Activated naive CD4-positive, alpha-beta T cell treated with anti-CD3 and anti-CD28 coated beads, Interleukin-2, amount 50 U/mL, for 72 hours (primary cell): Measurements from ENCODE around the gene SHKBP1. TPM values are rescaled to one million over a fixed set of nuclear protein-coding genes. Genes with fewer than 3 reads are reported as not detected.
A peak's percentile ranks its signal among the peaks of the same experiment; 100 is the strongest.
"Not testable (repeated sequence)": the region's sequence is repeated elsewhere in the genome, so short reads cannot be mapped to it uniquely, and the experiment has no call there.

Experiments
- ATAC-seq, 2 donors: fragments of 150-1000 bp; cut with Tn5 transposase; 2 replicates each; pipeline ENCODE4 v1.10.0; 2021; ENCODE audit warnings: mild to moderate bottlenecking in 2 of 2, moderate library complexity in 2 of 2
- DNase-seq, 2 donors: peaks; one replicate each; pipeline ENCODE4 v3.0.0; 2021 to 2022; ENCODE audit warnings: low spot score in 2 of 2
- H3K27ac Mint-ChIP-seq, 2 donors: one replicate each; pipeline ENCODE4 v1.8.0; 2022; ENCODE audit warnings: mild to moderate bottlenecking in 2 of 2, mixed read lengths in 2 of 2
- H3K36me3 Mint-ChIP-seq, 2 donors: one replicate each; pipeline ENCODE4 v1.8.0; 2022; ENCODE audit warnings: mixed read lengths in 2 of 2
- H3K9me3 Mint-ChIP-seq, 2 donors: one replicate each; pipeline ENCODE4 v1.8.0; 2022; ENCODE audit warnings: mixed read lengths in 2 of 2
- total RNA-seq, 2 donors: library from RNA; stranded (reverse); gene quantifications; one replicate each; pipeline ENCODE4 v1.2.3, GENCODE V29; 2022

The SHKBP1 gene
- total RNA-seq, 2 donors from 2014 or later: 108 to 173 TPM

DNA sequence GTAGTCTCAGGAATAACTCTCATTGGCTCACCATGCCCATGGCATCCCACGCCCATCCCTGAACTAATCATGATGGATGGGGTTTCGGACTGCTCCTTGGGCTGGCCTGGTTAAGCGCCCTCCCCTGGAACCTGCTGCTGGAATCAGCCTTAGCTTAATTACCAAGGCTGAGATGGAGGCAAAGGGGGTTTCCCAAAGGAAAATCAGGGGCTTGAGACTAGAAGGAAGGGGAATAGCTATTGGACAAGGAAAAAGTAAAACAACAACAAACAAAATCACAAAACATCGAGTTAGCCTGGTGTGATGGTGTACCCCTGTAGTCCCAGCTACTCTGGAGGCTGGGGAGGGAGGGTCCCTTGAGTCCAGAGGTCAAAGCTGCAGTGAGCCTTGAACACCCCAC lies 25.7 kb upstream of the SHKBP1 start:
- H3K36me3 Mint-ChIP-seq: peaks cover 0 to 4% of the 10 kb centered on the region in 2 donors
- peaks cover 0 to 3% of the 10 kb centered on the region in 2 donors for H3K9me3 Mint-ChIP-seq
- H3K27ac Mint-ChIP-seq: no peak overlapping the region
- DNase-seq (no peak), ATAC-seq (no peak)

GRCh38 chr19:40552848-40553247 lies 23.8 kb upstream of the SHKBP1 start:
- H3K9me3 Mint-ChIP-seq: no peaks in the 10 kb centered on the region
- no peaks in the 10 kb centered on the region for H3K36me3 Mint-ChIP-seq
- H3K27ac Mint-ChIP-seq: no peak overlapping the region
- ATAC-seq: no peak
- no peak for DNase-seq

- ATAC-seq: no peak
- H3K27ac Mint-ChIP-seq: no peak overlapping the region
- H3K36me3 Mint-ChIP-seq: no peaks in the 10 kb centered on the region
- no peaks in the 10 kb centered on the region for H3K9me3 Mint-ChIP-seq
- no peak for DNase-seq
Observed at GRCh38 chr19:40553885-40554857, 22.5 kb upstream of the SHKBP1 start.

DNA sequence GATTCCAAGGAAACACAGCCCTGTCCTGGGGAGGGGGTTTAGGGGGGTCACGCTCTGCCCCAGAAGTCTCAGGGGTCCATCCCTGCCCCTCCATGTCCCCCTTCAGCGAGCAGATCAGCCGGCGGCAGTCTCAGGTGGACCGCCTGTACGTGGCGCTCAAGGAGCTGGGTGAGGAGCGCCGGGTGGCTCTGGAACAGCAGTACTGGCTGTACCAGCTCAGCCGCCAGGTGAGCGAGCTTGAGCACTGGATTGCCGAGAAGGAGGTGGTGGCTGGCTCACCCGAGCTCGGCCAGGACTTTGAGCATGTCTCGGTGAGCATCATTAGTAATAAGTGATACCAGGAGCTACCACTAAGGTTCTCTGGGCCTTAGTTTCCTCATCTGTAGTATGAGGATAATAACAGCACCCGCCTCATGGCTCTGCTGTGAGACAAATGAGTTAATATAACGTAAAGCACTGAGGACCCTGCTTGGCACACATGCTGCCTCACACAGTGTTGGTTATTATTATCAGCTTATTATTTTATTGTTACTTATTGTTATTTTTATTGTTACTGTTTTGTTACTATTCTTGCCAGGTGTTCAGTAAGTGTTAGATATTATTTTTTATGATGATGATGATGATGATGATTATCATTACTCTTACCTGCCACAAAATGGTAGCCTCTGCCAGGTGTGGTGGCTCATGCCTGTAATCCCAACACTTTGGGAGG lies 20.5 kb upstream of the SHKBP1 start:
- H3K36me3 Mint-ChIP-seq: no peaks in the 10 kb centered on the region
- no peak for DNase-seq
- ATAC-seq: no peak
- H3K9me3 Mint-ChIP-seq: no peaks in the 10 kb centered on the region
- H3K27ac Mint-ChIP-seq: no peak overlapping the region

- Mint-ChIP-seq H3K27ac (no peak overlapping the region), H3K9me3 (no peaks in the 10 kb centered on the region), H3K36me3 (no peaks in the 10 kb centered on the region)
- ATAC-seq (no peak), DNase-seq (no peak)
Observed at GRCh38 chr19:40556953-40557530, 19.6 kb upstream of the SHKBP1 start.

- no peak overlapping the region for H3K27ac Mint-ChIP-seq
- H3K36me3 Mint-ChIP-seq: no peaks in the 10 kb centered on the region
- no peak for DNase-seq
- H3K9me3 Mint-ChIP-seq: no peaks in the 10 kb centered on the region
- no peak for ATAC-seq
Observed at GRCh38 chr19:40559394-40559793, 17.3 kb upstream of the SHKBP1 start.

DNA sequence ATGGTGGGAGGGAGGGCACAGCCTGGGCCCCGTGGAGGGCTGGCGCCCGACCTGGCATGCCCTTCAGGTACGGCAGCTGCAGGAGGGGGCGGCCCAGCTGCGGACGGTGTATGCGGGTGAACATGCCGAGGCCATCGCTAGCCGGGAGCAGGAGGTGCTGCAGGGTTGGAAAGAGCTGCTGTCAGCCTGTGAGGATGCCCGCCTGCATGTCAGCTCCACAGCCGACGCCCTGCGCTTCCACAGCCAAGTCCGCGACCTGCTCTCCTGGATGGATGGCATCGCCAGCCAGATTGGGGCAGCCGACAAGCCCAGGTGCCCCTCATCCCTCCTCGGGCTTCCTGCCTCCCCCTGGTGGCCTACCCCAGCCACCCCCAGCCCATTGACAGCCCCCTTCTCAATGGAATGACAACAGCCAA lies 16.6 kb upstream of the SHKBP1 start:
- Mint-ChIP-seq H3K36me3 (no peaks in the 10 kb centered on the region), H3K27ac (no peak overlapping the region), H3K9me3 (no peaks in the 10 kb centered on the region)
- ATAC-seq (no peak), DNase-seq (no peak)

GRCh38 chr19:40561947-40562346 lies 14.7 kb upstream of the SHKBP1 start:
- ATAC-seq (no peak), DNase-seq (no peak)
- Mint-ChIP-seq H3K9me3 (no peaks in the 10 kb centered on the region), H3K27ac (peak overlapping the region in 1 of 2 donors; percentile 7), H3K36me3 (no peaks in the 10 kb centered on the region)

GRCh38 chr19:40564535-40564934 lies 12.1 kb upstream of the SHKBP1 start:
- H3K36me3 Mint-ChIP-seq, H3K9me3 Mint-ChIP-seq, DNase-seq, H3K27ac Mint-ChIP-seq, ATAC-seq: not testable (repeated sequence)

GRCh38 chr19:40565355-40565754 lies 11.3 kb upstream of the SHKBP1 start:
- no peak for DNase-seq
- Mint-ChIP-seq H3K36me3 (no peaks in the 10 kb centered on the region), H3K9me3 (no peaks in the 10 kb centered on the region), H3K27ac (no peak overlapping the region)
- no peak for ATAC-seq

DNA sequence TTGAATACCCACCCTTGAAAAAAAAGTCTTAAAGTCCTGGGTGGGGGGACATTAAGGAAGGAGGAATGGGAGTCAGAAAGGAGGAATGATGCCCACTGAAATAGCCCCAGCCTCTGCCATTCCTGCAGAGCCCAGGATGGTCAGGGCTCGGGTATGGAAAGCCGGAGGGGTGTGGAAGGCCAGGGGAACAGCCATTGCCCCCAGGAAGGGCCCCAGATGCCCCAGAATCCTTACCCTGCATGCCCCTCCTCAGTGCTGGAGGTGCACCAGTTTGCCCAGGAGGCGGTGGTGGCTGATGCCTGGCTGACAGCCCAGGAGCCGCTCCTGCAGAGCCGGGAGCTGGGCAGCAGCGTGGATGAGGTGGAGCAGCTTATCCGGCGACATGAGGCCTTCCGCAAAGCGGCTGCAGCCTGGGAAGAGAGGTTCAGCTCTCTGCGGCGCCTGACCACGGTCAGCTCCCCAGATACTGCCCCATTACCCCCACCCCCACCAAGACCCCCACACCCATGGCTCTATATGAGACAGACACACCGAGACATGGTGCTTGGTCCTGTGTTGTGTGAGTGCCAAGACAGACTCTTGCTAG lies 10.7 kb upstream of the SHKBP1 start:
- ATAC-seq: no peak
- Mint-ChIP-seq H3K9me3 (peaks cover 0 to 4% of the 10 kb centered on the region in 2 donors), H3K27ac (no peak overlapping the region)

GRCh38 chr19:40567040-40567749 lies 9.5 kb upstream of the SHKBP1 start:
- H3K27ac Mint-ChIP-seq: no peak overlapping the region
- no peak for DNase-seq
- no peaks in the 10 kb centered on the region for H3K36me3 Mint-ChIP-seq

More for the DNA sequence above, 10.7 kb upstream of the SHKBP1 start:
- no peak for DNase-seq
- no peaks in the 10 kb centered on the region for H3K36me3 Mint-ChIP-seq

GRCh38 chr19:40567750-40568494 lies 8.8 kb upstream of the SHKBP1 start:
- ATAC-seq: no peak
- Mint-ChIP-seq H3K36me3 (no peaks in the 10 kb centered on the region), H3K9me3 (peaks cover 0 to 5% of the 10 kb centered on the region in 2 donors), H3K27ac (no peak overlapping the region)
- DNase-seq: no peak

More at GRCh38 chr19:40567040-40567749, 9.5 kb upstream of the SHKBP1 start:
- H3K9me3 Mint-ChIP-seq: peaks cover 0 to 5% of the 10 kb centered on the region in 2 donors
- no peak for ATAC-seq

DNA sequence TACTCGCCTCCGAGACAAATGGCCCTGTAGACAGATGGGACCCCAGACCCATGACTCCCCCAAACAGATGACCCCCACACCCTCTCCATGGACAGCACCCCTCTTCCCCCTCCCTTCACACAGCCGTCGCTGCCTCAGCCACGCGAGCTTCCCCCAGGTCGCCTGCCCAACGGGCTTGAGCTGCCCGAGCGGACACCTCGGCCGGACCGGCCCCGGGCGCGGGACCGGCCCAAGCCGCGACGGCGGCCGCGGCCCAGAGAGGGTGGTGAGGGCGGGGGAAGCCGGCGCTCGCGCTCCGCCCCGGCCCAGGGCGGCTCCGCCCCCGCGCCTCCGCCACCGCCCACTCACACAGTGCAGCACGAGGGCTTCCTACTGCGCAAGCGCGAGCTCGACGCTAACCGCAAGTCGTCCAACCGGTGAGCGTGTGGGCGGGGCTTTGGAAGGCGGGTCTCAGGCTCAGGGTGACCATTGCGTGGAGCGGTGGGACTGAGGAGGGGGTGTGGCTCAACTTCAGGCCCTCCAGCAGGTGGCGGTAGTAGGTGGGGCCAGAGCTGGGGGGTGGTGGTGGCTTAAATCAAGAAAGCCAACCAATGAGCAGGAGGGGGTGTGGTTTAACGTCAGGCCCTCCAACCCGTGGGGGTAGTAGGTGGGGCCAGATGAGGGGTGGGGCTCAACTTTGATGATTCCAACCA lies 6.2 kb upstream of the SHKBP1 start:
- peak; percentile 95 to 96 for DNase-seq
- H3K36me3 Mint-ChIP-seq: no peaks in the 10 kb centered on the region
- H3K9me3 Mint-ChIP-seq: peaks cover 0 to 5% of the 10 kb centered on the region in 2 donors
- peak overlapping the region; percentile 0 to 82 for H3K27ac Mint-ChIP-seq
- peak; percentile 91 to 94 for ATAC-seq

DNA sequence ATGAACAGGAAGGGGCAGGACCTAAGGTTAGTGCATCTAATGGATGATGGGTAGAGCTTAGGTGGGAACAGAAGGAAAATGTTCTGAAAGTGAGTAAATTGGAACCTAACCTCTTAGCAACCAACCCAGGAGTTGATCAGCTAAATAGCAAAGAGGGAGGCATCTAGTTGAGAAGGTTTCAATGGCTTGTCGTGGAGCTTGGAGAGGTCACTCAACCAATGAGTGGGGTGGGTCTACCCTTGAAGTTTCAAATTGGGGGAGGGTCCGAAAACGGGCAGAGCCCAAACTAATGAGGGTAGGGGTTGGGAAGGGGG lies 5.7 kb upstream of the SHKBP1 start:
- ATAC-seq: no peak
- Mint-ChIP-seq H3K36me3 (no peaks in the 10 kb centered on the region), H3K27ac (peak overlapping the region; percentile 0 to 82), H3K9me3 (peaks cover 0 to 5% of the 10 kb centered on the region in 2 donors)
- DNase-seq: no peak
